Stimulated activated effector memory CD8-positive, alpha-beta T cell treated with anti-CD3 and anti-CD28 coated beads, Interleukin-12 subunit alpha, Interleukin-12 subunit beta, amount 100 ng/mL, for 72 hours (primary cell): ENCODE measurements around the gene MAP2K7.
"Not testable (repeated sequence)": the region's sequence is repeated elsewhere in the genome, so short reads cannot be mapped to it uniquely, and the experiment has no call there.

Experiments used
- ATAC-seq: fragments of 150-1000 bp; cut with Tn5 transposase; 2 replicates; pipeline ENCODE4 v1.10.0; 2021
- DNase-seq, 2 donors: peaks; one replicate each; pipeline ENCODE4 v3.0.0; 2021 to 2022; ENCODE audit warnings: low spot score in 2 of 2
- H3K27ac Mint-ChIP-seq: one replicate; pipeline ENCODE4 v1.8.0; 2022; ENCODE audit warnings: mild to moderate bottlenecking, mixed read lengths
- H3K36me3 Mint-ChIP-seq: one replicate; pipeline ENCODE4 v1.8.0; 2022; ENCODE audit warnings: mild to moderate bottlenecking, mixed read lengths
- H3K4me1 Mint-ChIP-seq: one replicate; pipeline ENCODE4 v1.8.0; 2022; ENCODE audit warnings: mixed read lengths
- H3K4me3 Mint-ChIP-seq: one replicate; pipeline ENCODE4 v1.8.0; 2022; ENCODE audit warnings: mild to moderate bottlenecking, mixed read lengths
- H3K9me3 Mint-ChIP-seq: one replicate; pipeline ENCODE4 v1.8.0; 2022; ENCODE audit warnings: mixed read lengths

MAP2K7 gene

DNA sequence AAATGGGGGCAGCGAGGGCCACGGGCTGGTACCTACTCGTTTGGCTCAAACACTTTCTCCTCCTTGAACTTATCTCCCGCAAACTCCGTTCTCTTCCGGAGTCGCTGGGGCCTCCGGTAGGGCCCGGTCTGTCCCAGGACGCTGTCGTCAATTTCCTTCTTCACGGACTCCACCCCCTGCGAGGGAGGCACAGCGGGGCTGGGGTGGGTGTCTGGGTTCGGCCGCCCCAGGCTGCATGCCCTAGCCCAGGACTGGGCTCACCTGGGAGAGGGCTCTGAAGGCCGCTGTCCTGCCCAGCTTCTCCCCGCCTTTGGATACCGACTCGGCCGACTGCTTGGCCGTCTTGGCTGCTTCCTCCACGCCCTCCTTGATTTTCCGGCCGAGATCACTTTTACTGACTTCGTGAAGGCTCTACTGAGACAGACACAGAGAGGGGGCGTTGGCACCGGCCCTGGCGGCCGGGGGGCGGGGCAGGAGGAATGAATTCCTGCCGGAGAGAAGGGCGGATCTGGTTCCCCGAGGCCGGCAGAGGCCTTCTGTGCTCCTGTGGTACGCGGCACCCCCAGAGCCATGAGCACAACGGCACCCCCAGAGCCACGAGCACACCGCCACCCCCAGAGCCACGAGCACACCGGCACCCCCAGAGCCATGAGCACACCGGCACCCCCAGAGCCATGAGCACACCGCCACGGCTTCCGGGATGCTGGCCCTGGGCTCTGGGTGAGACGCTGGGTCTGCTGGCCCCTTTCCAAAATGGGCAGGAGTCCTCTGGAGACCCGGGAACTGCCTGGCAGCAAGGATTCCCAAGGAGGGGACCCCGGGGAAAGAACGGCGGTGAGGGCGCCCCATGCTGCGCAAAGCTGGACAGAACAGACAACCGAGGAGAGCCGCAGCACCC, 30.4 kb downstream of the MAP2K7 start:
- no peaks in the 10 kb centered on the region for H3K9me3 Mint-ChIP-seq
- H3K4me3 Mint-ChIP-seq = no peak overlapping the region
- no peak for ATAC-seq
- H3K36me3 Mint-ChIP-seq = peaks cover 85% of the 10 kb centered on the region
- no peak overlapping the region for H3K27ac Mint-ChIP-seq
- H3K4me1 Mint-ChIP-seq = peaks cover 15% of the 10 kb centered on the region
- DNase-seq = no peak

GRCh38 chr19:7934766-7935165, 31.1 kb downstream of the MAP2K7 start:
- H3K4me3 Mint-ChIP-seq = no peak overlapping the region
- peaks cover 87% of the 10 kb centered on the region for H3K36me3 Mint-ChIP-seq
- ATAC-seq = no peak
- no peak overlapping the region for H3K27ac Mint-ChIP-seq
- H3K4me1 Mint-ChIP-seq = peaks cover 9% of the 10 kb centered on the region
- no peaks in the 10 kb centered on the region for H3K9me3 Mint-ChIP-seq
- DNase-seq = no peak

DNA sequence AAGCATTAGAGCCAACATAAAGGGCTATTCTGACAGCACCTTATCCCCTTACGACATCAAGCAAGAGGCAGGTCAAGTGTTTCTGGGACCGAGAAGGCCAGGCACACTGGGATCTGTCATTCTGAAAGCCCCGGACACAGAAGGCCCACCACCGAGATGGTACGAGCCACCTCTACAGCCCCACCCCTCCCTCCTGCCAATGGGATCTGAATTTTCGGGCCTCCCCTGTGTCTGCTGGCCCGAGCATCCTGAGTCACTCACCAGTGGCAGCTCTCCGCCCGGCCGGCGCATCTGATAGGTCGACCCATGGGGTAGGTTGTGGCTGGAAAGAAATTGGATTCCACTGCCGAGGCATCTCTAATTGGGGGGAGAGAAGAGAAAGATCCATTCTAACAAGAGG, 37.2 kb downstream of the MAP2K7 start:
- no peak overlapping the region for H3K4me3 Mint-ChIP-seq
- no peak for DNase-seq

GRCh38 chr19:7941895-7942596, 38.4 kb downstream of the MAP2K7 start:
- Mint-ChIP-seq H3K27ac (peak overlapping the region; percentile 98), H3K4me3 (peak overlapping the region; percentile 95), H3K36me3 (peaks cover 73% of the 10 kb centered on the region), H3K4me1 (peaks cover 48% of the 10 kb centered on the region), H3K9me3 (no peaks in the 10 kb centered on the region)
- DNase-seq (no peak), ATAC-seq (no peak)

More for the DNA sequence above, 37.2 kb downstream of the MAP2K7 start:
- H3K9me3 Mint-ChIP-seq = no peaks in the 10 kb centered on the region
- peaks cover 48% of the 10 kb centered on the region for H3K4me1 Mint-ChIP-seq
- ATAC-seq = no peak
- peaks cover 85% of the 10 kb centered on the region for H3K36me3 Mint-ChIP-seq
- peak overlapping the region; percentile 38 for H3K27ac Mint-ChIP-seq

DNA sequence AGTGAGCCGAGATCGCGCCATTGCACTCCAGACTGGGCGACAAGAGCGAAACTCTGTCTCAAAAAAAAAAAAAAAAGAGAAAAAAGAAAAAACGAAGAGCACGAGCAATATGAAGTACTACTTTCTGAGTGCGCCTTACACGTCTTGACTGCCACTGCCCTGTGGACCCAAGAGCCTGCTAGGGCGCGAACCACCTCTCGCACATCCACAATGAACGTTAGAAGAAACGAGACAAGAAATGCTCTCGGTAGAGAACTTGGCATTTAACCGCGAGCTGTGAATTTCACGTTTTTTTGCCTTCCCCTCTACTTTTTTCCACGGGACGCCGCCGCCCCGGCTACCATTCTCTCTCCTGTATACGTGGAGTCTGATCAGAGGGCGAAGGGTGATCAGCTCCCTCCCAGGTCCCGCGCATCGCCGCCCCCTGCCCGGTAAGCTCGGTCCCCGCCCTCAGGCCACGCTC, 39.3 kb downstream of the MAP2K7 start:
- ATAC-seq = no peak
- peaks cover 64% of the 10 kb centered on the region for H3K36me3 Mint-ChIP-seq
- peak overlapping the region; percentile 95 for H3K4me3 Mint-ChIP-seq
- peaks cover 48% of the 10 kb centered on the region for H3K4me1 Mint-ChIP-seq
- H3K27ac Mint-ChIP-seq = peak overlapping the region; percentile 98
- H3K9me3 Mint-ChIP-seq = no peaks in the 10 kb centered on the region
- no peak for DNase-seq

DNA sequence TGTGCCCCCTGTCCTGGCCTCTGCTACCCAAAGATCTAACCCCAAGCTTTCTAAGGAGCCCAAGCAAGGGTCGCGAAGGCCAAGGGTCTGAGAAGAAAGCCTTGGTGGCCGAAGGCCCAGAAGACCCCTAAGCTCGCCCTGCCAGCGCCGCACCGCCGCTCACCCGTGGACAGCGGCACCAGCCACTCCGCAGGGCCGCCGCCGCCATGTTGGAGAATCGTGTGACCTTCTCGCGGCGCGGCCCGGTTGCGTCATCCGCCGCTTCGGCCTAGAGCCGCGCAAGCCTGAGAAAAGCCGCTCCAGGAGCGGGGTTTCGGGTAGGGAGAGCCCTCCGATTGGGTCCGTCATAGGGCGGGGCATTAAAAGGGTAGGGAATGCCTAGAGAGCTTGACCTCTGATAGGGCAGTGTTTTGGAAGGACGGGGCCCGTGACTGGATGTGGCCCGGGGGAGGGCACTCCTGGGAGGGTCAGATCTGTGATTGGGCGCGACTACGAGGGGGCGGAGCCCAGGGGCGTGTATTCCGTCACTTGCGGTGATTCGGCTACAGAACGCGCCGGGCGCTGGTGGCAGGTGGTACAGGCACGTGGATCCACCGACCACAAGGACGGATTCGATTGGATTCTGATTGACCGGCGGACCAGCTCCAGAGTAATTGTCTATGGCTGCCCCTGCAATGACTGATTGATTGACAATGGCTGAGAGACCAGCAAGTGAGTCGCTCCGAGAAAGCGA, 39.9 kb downstream of the MAP2K7 start, which contains the start of gene TIMM44:
Gene TIMM44 (minus strand): TSS at position 223 of the 733 bp plus-strand sequence. CDS start 15 bp downstream, at position 208.
- peak; percentile 98 for ATAC-seq
- Mint-ChIP-seq H3K36me3 (peaks cover 58% of the 10 kb centered on the region), H3K9me3 (no peaks in the 10 kb centered on the region), H3K4me1 (peaks cover 47% of the 10 kb centered on the region), H3K4me3 (peak within 1 kb of the TSS; percentile 95), H3K27ac (peak within 1 kb of the TSS; percentile 98)
- DNase-seq = peak; percentile 89 to 98

DNA sequence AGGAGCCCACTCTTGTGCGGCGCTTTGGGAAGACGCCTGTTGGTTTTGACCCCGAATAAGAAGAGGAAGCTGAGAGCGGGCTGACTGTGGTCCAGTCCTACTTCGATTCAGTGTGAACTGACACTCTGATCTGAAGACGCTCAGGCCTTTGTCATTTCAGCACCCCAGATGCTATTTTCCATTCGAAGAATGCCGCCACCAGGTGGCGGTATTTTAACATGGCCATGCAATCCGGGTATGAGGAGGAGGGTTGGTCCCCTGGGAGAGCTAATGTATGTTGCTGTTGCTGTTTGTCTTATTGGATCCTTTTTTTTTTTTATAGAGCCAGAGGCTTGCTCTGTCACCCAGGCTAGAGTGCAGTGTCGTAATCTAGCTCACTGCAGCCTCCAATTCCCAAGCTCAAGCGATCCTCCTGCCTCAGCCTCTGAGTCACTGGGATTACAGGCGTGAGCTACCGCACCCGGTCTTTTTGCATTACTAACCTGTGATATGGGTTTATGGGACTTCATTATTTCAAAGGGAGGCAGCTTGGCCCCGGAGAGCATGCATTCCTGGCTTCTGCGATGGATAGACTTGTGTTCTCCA, 40.6 kb downstream of the MAP2K7 start:
- Mint-ChIP-seq H3K4me3 (peak overlapping the region; percentile 95), H3K9me3 (no peaks in the 10 kb centered on the region), H3K36me3 (peaks cover 51% of the 10 kb centered on the region), H3K27ac (peak overlapping the region; percentile 98), H3K4me1 (peaks cover 42% of the 10 kb centered on the region)
- DNase-seq (peak; percentile 84 to 93), ATAC-seq (peak; percentile 73)

GRCh38 chr19:7947939-7948338, 44.3 kb downstream of the MAP2K7 start:
- H3K27ac Mint-ChIP-seq = no peak overlapping the region
- H3K4me3 Mint-ChIP-seq = no peak overlapping the region
- no peak for DNase-seq
- H3K9me3 Mint-ChIP-seq = no peaks in the 10 kb centered on the region
- no peak for ATAC-seq
- peaks cover 22% of the 10 kb centered on the region for H3K4me1 Mint-ChIP-seq
- H3K36me3 Mint-ChIP-seq = peaks cover 26% of the 10 kb centered on the region

DNA sequence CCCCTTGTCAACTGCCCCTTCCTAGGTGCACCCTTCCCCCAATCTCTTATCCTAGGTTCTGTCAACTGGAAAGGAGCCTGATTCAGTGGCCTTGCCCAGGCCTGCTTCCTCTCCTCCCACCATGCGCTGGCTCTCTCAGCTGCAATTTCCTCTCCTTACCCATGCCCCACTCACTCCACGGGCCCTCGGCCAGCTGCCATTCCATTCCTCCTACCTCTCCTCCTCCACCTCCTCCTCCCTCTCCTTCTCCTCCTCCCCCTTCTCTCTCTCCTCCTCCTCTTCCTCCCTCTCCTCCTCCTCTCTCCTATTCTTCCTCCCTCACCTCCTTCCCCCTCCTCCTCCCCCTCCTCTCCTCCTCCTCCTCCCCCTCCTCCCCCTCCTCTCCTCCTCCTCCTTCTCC, 49.4 kb downstream of the MAP2K7 start:
- Mint-ChIP-seq H3K36me3 (peaks cover 30% of the 10 kb centered on the region), H3K9me3 (no peaks in the 10 kb centered on the region), H3K27ac (no peak overlapping the region), H3K4me1 (peaks cover 6% of the 10 kb centered on the region), H3K4me3 (no peak overlapping the region)
- ATAC-seq (no peak), DNase-seq (no peak)

DNA sequence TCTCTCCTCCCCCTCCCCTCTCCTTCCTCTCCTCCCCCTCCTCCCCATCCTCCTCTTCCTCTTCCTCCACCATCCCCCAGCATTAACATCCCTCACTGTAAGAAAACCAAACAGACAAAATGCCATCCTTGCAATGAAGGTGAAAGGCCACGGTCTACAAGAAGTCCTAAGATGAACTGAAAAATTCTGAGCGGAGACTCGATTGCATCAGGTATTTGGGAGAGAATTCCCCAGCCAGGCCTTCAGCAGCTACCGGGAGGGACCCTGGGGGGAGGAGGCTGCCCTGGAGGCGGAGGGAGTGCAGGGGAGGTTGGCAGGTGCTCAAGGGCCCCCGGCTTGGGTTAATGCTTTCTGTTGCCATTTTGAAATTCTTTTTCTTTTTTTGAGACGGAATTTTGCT, 49.9 kb downstream of the MAP2K7 start:
- no peak overlapping the region for H3K4me3 Mint-ChIP-seq
- H3K36me3 Mint-ChIP-seq = peaks cover 31% of the 10 kb centered on the region
- H3K9me3 Mint-ChIP-seq = no peaks in the 10 kb centered on the region
- no peak for ATAC-seq
- peaks cover 6% of the 10 kb centered on the region for H3K4me1 Mint-ChIP-seq
- H3K27ac Mint-ChIP-seq = no peak overlapping the region
- DNase-seq = no peak

DNA sequence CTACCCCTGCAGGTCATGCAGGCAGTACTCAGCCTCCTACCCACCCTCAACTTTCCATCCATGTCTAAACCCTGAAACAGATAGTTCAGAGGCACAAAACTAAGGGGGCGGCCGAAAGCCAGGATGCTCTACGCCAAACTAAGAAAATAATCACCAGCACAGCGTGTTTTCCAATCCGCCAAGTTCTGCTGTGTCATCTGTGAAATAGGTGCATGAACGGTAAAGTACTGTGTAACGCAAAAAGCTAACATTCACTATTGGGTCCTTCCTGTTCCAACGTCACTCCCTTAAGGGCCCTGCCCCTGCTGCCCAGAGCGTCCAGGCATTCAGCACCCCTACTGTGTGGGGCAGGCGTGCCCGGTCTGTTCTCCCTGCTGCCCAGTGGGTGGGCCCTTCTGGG, 52.0 kb downstream of the MAP2K7 start:
- ATAC-seq (no peak), DNase-seq (no peak)
- Mint-ChIP-seq H3K4me1 (peaks cover 6% of the 10 kb centered on the region), H3K27ac (peak overlapping the region; percentile 87), H3K9me3 (no peaks in the 10 kb centered on the region), H3K4me3 (no peak overlapping the region), H3K36me3 (peaks cover 45% of the 10 kb centered on the region)

- peaks cover 68% of the 10 kb centered on the region for H3K36me3 Mint-ChIP-seq
- peaks cover 6% of the 10 kb centered on the region for H3K4me1 Mint-ChIP-seq
- H3K9me3 Mint-ChIP-seq = no peaks in the 10 kb centered on the region
- ATAC-seq (no peak), DNase-seq (no peak)
- H3K4me3 Mint-ChIP-seq = no peak overlapping the region
- no peak overlapping the region for H3K27ac Mint-ChIP-seq
Observed at GRCh38 chr19:7959211-7959610, 55.5 kb downstream of the MAP2K7 start.

DNA sequence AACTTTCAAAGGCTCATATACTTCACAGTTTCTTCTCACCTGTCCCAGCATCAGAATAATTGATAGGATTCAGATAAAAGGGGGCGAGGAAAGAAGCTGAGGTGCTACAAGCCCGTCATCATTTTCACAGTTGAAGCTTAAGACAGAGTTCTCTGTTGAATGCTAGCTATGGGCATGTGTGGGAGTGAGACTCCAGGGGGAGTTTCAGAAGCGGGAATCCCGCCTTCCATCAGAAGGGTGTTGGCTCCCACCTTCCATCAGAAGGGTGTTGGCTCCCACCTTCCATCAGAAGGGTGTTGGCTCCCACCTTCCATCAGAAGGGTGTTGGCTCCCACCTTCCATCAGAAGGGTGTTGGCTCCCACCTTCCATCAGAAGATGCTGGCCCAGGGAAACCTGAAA, 57.4 kb downstream of the MAP2K7 start:
- not testable (repeated sequence) for DNase-seq, H3K27ac Mint-ChIP-seq, ATAC-seq

GRCh38 chr19:7961920-7962626, 58.4 kb downstream of the MAP2K7 start:
- H3K9me3 Mint-ChIP-seq = no peaks in the 10 kb centered on the region
- no peak overlapping the region for H3K4me3 Mint-ChIP-seq
- H3K4me1 Mint-ChIP-seq = peaks cover 3% of the 10 kb centered on the region
- peaks cover 82% of the 10 kb centered on the region for H3K36me3 Mint-ChIP-seq
- ATAC-seq (no peak), DNase-seq (no peak)
- H3K27ac Mint-ChIP-seq = no peak overlapping the region

More for the DNA sequence above, 57.4 kb downstream of the MAP2K7 start:
- H3K9me3 Mint-ChIP-seq, H3K4me1 Mint-ChIP-seq, H3K4me3 Mint-ChIP-seq: not testable (repeated sequence)
- H3K36me3 Mint-ChIP-seq = peaks cover 80% of the 10 kb centered on the region
